ENCODE results near the gene PTPRM. TPM values are rescaled to one million over a fixed set of nuclear protein-coding genes. Genes with fewer than 3 reads are reported as not detected.

PTPRM gene
- total RNA-seq, 1 donor from 2014 or later = 32.3 TPM

DNA sequence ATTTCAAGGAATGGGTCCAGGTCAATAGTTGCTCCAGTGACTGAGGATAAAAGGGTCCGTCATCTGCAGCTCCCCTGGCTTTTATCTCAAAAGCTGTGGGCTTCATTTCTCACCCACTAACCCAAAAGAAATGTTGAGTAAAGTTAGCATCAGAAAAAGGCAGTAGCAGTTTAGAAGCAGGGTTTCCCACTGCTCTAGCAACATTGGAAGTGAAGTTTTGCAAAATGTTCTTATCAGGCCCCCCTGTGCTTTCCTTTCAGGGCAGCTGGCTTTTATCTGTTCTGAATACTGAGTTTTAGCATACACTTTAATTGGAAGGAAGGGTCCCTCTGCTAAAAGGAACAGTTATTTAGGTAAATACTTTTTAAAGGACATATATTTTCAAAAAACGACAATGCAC lies 745.9 kb downstream of the PTPRM start:
- no peak for DNase-seq (ENCODE audit: low read depth in 2 of 2)

DNA sequence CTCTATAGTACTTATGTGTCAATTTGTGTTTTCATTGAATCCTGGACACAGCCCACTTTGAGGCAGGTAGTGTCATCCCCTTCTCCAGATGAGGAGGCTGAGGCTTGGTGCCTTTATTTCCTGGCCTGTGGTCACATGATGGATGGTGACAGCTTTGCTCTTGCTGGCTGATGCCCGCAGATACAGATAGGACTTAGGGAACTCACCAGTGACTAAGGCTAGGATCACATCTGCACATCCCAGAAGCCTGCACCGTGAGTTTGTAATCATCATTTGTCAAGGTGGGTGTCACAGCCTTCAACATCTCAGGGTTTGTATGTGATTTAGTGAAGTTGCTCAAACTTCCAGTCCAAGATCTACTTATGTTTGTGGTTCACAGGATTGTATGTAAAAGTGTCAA lies 747.0 kb downstream of the PTPRM start:
- no peak for DNase-seq (ENCODE audit: low read depth in 2 of 2)

DNA sequence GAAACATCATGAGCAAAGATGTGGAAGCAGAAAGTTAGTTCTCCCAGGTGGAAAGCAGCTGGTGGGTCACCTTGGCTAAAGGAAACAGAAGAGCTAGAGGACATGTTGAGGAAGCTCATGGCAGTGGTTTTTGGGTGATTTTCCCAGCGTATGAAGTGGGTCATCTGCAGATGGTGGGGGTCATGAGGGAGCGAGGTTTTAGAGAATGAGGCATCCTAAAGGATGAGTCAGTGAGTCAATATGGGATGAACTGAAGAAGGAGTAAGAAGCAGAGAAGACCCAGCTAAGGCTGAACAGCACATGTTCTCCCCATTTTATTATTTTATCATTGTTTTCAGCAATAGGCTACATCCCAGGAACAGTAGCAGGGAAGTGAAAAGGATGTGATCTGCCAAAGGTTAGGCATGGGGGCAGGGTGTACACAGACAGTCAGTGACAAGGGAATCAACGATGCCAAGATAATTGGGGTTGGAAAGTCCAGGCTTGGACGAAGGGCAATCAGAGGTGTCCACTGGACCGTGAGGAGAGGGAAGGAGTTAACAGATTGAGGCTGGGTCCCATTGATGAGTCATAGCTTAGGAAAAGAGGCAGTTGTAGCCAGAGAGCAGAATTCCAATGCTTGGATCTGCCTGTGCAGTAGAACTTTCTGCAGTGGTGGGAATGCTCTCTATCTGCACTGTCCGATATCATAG lies 752.8 kb downstream of the PTPRM start:
- peak in 1 of 2 donors; percentile 5 for DNase-seq (ENCODE audit: low read depth in 2 of 2)

DNA sequence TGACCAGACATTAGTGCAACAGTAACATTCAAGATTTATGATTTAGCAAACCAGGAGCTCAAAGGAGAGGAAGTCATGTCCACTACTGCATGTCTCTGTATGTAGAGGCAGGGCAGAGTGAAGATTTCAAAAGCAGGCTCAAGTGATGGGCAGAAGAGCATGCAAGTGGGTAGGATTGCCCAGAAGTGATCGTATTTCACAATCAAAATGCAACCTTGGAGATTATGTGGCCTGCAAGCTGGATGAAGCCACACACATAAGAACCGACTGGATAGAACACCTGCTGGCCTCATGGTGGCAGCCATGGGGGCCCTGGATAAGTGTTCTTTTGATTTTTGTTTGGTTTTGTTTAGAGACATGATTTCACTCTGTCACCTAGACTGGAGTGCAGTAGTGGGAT lies 755.4 kb downstream of the PTPRM start:
- DNase-seq (ENCODE audit: low read depth in 2 of 2) = no peak

DNA sequence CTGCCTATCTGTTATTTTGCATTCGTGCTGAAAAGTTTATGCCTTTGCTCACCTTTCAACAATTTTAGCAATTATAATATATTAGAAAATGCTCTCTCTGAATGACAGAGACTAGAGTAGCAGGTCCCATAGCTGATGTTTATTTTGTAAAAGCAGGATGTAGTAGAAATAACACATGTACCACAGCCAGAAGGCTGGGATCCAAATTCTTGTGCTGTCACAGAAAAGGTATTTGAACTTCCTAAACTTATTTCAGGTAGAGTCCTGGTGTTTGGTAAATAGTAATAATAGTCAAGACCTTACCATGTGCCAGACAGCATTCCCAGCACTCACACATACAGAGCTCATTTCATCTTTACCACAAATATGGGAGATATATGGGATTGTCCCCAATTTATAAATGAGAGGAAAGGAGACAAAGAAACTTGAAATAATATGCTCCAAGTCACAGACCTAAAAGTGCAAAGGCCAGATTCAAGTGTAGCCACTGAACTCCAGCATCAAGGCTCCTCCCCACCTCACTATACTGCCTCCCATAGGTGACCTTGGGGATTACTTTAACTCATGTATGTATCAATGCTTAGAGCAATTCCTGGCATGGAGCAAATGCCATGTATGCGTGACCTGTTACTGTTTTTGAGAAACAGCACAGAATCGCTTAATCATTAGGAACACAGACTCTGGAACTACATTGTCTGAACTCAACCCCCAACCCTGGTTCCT lies 757.4 kb downstream of the PTPRM start:
- DNase-seq (ENCODE audit: low read depth in 2 of 2) = no peak

DNA sequence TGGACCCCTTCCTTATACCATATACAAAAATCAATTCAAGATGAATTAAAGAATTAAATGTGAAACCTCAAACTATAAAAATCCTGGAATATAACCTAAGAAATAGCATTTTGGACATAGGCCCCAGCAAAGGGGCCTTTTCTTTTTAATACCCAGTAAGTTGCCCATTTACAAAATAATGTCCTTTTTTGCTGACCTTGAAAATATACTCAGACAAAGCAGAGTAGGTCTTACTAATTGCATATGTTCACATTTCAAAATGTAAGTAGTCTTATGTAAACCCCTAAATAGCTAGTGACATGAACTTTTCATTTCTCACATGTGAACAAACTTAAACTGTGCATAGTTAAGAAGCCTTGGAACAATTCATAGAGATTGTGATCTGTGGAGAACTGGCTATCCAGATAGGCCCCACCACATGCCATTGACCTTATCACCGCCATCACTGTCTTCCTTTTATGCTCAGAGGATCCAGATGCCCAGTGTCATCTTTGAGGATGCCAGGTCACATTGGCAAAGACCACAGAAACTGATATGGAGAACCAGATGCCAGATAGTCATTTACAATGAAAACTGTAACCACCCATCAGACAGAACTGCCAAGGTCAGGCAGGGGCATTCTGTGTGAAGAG lies 759.8 kb downstream of the PTPRM start:
- DNase-seq (ENCODE audit: low read depth in 2 of 2) = no peak

DNA sequence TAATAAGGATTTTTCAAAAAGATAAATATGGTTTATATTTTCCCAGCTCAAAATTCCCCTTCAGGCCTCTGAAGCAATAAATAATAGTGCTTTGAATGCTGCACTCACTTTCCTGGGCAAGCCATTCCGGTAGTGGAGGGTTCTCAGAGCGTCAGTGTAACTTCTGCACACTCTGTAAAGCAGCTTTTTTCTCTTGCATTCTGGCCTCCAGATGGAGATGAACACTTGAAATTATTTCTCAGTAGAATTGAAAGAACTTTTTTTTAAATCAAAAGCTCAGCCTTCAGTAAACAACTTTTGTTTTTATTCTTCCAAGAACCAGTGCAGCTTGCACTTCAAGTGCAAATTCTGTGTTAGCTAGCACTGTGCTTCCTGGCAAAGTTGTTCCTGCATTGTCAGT lies 761.0 kb downstream of the PTPRM start:
- no peak for DNase-seq (ENCODE audit: low read depth in 2 of 2)

DNA sequence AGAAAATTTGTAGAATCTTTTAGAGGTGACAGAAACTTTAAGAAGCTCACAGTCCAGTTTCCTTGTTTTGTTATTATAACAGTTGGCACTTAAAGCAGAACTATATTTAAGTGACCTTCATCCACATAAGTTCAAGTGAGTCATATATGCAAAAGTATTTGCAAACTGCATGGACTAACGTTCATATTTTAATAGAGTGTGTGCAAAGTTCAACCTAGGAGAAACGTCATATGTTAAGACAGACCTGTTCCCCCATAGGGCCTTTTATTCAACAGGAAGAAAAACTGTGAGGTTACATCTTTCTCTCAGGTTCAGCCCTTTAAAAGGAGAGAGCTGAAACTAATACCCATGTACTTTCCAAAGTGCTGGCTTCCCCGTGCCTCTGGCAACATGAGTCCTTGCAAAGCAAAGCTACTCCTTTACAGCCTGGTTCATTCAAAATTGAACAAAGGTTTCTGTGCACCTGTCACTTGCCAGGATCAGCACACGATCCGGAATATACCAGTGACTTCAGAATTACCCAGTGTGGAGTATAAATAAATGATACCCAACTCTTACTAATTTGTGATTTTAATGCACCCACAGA lies 762.2 kb downstream of the PTPRM start:
- DNase-seq (ENCODE audit: low read depth in 2 of 2) = peak; percentile 2 to 58

DNA sequence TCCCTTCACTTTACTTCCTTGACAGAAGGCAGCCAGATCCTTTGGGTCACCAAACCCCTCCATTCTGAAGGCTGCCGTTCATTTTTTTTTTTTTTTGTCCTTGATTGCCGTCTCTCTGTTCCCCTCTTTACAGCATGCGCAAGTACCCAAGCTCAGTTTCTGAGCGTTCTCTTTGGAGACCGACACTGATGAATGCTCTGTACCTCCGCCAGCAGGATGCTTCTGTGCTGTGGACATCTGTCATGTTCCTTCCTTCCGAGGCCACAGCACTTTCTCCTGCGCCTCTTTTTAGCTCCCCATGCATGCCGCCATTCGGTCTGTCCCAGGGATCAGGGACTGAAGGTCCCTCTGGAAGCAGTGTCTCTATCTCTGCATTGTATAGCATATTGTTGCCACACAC lies 763.5 kb downstream of the PTPRM start:
- DNase-seq (ENCODE audit: low read depth in 2 of 2) = no peak

DNA sequence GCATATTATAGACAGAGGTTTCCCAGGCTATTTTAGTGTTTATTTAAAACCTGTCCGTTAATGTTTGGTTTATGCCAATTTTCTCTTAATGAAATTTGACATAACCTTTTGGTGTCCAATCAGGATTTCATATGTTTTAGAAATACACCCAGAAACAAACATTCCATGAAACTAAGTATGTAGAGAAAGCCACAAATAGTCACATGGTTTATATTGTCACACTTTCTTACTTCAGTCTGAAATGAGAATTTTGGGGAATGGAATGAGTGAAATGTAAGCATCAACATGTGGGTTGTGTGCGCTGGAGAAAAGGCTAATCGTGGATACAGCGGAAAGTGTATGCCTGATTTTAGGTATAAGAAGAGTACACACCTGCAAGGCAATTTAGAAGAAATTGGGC lies 765.2 kb downstream of the PTPRM start:
- no peak for DNase-seq (ENCODE audit: low read depth in 2 of 2)

- DNase-seq (ENCODE audit: low read depth in 2 of 2) = no peak
Measured at GRCh38 chr18:8333961-8334360, 766.8 kb downstream of the PTPRM start.

- no peak for DNase-seq (ENCODE audit: low read depth in 2 of 2)
Measured at GRCh38 chr18:8337211-8337610, 770.1 kb downstream of the PTPRM start.

- DNase-seq (ENCODE audit: low read depth in 2 of 2) = no peak
Measured at GRCh38 chr18:8339210-8339609, 772.1 kb downstream of the PTPRM start.

DNA sequence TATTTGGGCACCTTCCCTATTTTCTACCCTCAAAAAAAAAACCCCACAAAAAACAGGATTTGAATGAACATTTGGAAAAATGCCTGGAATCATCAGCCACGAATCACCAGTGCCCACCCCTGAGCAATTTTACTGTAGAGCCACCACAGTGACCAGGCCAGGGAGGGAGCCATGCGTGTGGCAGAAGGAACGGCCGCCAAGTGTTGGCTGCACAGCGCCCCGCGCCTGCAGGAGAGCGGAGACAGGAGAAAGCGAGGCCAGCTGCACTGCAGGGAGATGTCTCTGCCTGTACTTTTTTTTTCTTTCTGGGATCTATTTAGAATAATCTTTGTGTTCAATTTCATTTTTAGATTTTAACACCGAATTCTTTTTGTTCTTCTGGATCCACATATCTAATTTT lies 772.8 kb downstream of the PTPRM start:
- no peak for DNase-seq (ENCODE audit: low read depth in 2 of 2)

GRCh38 chr18:8341481-8342230 lies 774.5 kb downstream of the PTPRM start:
- DNase-seq (ENCODE audit: low read depth in 2 of 2) = no peak

DNA sequence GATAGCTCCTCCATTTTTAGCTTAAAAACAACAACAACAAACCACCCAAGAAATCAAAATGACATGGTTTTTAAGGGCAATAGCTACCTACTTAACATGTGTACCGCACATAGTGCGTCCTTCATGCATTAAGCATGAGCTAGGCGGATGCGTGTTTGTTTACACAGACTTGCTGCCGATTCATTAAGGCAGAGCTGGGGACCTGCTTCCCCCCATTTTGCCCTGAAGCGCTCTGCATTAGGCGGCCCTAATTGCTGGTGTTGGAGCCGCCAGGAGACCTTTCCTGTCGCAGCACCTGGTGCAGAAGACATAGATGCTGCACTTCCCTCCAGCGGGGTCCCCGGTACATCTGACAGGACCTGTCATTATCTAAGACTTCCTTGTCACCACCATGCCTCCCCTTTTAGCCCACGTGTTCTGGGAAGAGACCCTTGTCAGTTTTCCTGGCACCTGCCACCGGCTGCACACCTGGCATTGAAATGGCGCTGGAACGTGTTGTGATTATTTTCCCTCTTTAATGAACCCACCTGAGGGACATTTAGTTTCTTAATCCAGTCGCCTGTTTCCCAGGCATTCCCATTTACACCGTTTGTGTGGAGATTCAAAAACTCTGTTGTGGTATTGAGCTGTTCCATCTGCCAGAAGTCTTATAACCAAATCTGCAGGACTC lies 781.1 kb downstream of the PTPRM start:
- DNase-seq (ENCODE audit: low read depth in 2 of 2) = no peak

DNA sequence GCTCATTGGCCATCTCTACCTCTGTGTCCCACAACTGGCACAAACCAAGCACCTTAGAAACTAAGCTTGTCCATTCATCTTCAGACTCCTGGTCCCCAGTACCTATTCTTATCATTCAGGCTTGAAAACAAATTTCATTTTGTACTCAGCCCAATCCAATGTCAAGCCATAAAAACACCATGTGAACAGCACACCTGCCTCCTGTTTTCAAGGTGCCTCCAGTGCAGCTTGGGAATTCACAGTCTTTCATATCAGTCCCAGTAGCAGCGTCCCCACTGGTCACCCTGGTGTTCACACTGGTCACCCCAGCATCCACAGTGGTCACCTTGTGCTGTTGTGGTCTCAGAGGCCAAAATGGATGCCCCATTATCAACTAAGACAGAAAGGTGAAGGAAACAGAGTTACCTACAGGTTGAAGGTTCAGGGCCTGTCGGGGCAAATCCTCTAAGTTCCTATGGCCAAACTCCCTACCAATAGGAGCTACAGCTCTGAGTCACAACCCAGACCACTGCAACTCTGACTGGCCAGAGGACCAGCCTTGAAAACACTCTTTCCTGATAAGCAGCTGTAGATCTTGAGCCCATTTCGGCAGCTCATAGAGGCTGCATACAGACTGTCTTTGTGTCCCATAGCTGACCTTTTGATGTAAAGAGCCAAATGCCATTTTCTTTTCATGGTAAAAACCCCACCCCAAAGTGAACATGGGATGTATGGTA lies 782.6 kb downstream of the PTPRM start:
- no peak for DNase-seq (ENCODE audit: low read depth in 2 of 2)

- DNase-seq (ENCODE audit: low read depth in 2 of 2) = no peak
Measured at GRCh38 chr18:8350628-8351027, 783.5 kb downstream of the PTPRM start.

DNA sequence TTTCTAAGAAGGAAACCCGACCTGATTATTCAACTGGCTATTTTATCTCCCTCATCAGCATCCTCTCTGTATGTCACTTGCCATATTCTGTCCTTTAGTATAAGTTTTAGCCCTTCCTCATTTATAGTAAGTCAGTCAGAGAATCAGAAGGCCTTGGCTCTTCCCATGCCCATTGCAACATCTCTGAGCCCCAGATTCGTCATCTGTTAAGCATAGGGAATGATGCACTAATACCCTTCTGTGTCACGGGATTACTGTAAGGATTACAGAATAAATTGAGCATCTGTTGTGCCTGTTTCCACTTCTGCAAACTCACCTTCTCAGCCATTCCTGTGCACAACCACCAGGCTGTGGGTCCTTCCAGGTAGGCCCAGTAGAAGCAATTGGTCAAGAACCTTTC lies 784.0 kb downstream of the PTPRM start:
- DNase-seq (ENCODE audit: low read depth in 2 of 2) = no peak

DNA sequence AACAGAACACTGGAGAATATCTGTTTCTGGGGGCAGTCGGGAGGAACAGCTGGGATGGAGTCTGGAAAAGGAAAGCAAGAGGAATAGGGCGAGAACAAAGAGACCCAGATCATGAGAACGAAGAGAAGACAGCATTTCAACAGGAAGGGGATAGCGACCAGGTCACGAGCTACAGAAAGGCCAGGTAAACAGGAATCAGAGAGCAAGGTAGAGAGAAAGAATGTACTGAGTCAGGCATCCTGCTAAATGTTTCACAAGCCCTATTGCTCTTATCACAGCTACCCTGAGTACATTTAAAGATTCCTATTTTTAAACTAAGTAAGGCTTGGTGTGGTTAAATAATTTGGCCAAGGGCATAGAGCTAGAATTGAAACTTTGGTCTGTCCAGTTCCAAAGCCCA lies 787.2 kb downstream of the PTPRM start:
- peak; percentile 52 to 77 for DNase-seq (ENCODE audit: low read depth in 2 of 2)

- DNase-seq (ENCODE audit: low read depth in 2 of 2) = no peak
Measured at GRCh38 chr18:8356001-8356400, 788.9 kb downstream of the PTPRM start.

Measured in dermis microvascular lymphatic vessel endothelial cell (primary cell).